ENCODE measurements around the gene UVRAG.

The UVRAG gene

DNA sequence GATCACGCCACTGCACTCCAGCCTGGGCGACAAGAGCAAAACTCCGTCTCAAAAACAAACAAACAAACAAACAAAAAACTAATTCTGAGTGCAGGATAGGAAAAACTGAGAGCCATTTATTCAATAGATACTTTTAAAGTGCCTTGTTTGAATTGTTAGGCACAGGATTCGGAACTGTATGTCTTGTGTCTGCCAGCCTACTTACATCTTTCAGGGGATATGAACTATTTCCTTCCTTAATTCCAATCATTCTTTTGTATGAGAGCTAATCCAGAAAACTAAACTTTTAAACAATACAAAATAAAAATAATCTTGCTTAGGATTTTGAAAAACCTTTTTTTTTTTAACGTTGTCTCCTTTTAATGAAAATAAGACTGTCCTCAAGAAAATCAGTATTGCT lies 12.6 kb downstream of the UVRAG start:
- no peaks in the 10 kb centered on the region for H3K36me3 ChIP-seq (ENCODE audit: insufficient read depth, low read length)
- no peak overlapping the region for H3K9ac ChIP-seq (ENCODE audit: low read depth, low read length)

DNA sequence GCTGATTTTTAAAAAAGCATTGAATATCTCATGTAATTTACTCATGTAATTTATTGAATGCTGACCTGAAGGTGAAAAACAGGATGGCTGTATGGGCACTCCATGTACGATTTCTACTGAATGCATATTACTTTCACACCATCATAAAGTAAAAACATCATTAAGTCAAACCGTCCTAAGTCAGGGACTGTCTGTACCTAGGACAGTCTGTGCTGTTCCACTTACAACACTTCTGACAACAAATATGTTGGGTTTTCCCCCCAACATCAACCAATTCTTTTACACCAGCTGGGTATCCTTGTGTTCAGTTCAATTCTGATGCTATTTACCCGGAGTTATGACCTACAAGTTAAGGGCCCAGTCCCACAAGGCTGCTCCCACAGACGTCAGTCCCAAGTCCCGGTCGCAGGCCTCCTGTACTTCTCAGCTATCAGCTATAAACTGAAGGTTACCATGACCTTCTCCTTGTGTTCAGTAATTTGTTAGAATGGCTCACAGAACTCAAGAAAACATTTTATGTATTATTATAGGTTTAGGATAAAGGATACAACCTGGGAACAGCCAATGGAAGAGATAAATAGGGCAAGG lies 17.0 kb downstream of the UVRAG start:
- H3K4me2 ChIP-seq (ENCODE audit: low read length): no peak overlapping the region
- no peak overlapping the region for H3K9ac ChIP-seq (ENCODE audit: low read depth, low read length)
- peaks cover 2% of the 10 kb centered on the region for H3K4me1 ChIP-seq (ENCODE audit: control insufficient read depth, insufficient read depth, low read length)
- H3K36me3 ChIP-seq (ENCODE audit: insufficient read depth, low read length): no peaks in the 10 kb centered on the region
- H3K4me3 ChIP-seq (ENCODE audit: low read length): no peak overlapping the region
- H3K27me3 ChIP-seq (ENCODE audit: control insufficient read depth, insufficient read depth, low read length): no peaks in the 10 kb centered on the region
- H3K9me3 ChIP-seq (replicated peaks; ENCODE audit: low read length): no peaks in the 10 kb centered on the region

More for the DNA sequence above, 12.6 kb downstream of the UVRAG start:
- H3K4me2 ChIP-seq (ENCODE audit: low read length): no peak overlapping the region
- H3K27me3 ChIP-seq (ENCODE audit: control insufficient read depth, insufficient read depth, low read length): no peaks in the 10 kb centered on the region
- H3K9me3 ChIP-seq (replicated peaks; ENCODE audit: low read length): no peaks in the 10 kb centered on the region
- no peak overlapping the region for H3K4me3 ChIP-seq (ENCODE audit: low read length)
- peaks cover 11% of the 10 kb centered on the region for H3K4me1 ChIP-seq (ENCODE audit: control insufficient read depth, insufficient read depth, low read length)

DNA sequence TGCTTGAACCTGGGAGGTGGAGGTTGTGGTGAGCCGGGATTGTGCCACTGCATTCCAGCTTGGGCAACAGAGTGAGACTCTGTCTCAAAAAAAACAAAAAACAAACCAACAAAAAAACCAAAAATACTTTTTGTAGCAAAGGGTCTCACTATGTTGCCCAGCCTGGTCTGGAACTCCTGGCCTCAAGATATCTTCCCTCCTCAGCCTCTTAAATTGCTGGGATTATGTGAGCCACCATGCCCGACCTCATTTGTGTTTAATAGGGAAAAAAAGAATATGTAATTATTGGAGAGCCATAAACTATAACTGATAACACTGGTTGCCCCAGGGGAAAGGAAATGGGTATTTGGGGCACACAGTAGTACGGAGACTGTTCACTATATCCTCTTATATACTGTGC lies 19.7 kb downstream of the UVRAG start:
- Histone ChIP-seq H3K36me3 (ENCODE audit: insufficient read depth, low read length) (no peaks in the 10 kb centered on the region), H3K9me3 (replicated peaks; ENCODE audit: low read length) (no peaks in the 10 kb centered on the region), H3K4me1 (ENCODE audit: control insufficient read depth, insufficient read depth, low read length) (no peaks in the 10 kb centered on the region), H3K27me3 (ENCODE audit: control insufficient read depth, insufficient read depth, low read length) (no peaks in the 10 kb centered on the region), H3K4me3 (ENCODE audit: low read length) (no peak overlapping the region), H3K9ac (ENCODE audit: low read depth, low read length) (no peak overlapping the region), H3K4me2 (ENCODE audit: low read length) (no peak overlapping the region)

DNA sequence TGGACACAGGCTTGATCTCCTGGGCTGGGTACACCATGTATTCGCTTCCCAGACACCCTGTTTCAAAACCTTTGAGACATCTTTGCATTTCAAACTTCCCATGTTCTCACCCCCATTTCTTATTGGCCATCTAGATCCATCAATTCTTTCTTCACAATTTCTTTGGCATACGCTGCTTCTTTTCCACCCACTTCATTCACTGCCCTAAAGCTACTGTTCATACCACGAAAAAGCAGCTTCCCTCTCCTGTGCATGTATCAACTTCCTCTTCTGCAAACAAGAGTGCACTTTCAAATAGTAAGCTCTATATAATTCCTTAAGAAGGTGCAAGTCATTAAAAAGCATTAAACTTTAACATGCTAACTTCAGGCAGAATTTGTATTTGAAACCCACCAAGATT lies 21.4 kb downstream of the UVRAG start:
- Histone ChIP-seq H3K4me2 (ENCODE audit: low read length) (no peak overlapping the region), H3K4me3 (ENCODE audit: low read length) (no peak overlapping the region), H3K36me3 (ENCODE audit: insufficient read depth, low read length) (no peaks in the 10 kb centered on the region), H3K4me1 (ENCODE audit: control insufficient read depth, insufficient read depth, low read length) (no peaks in the 10 kb centered on the region), H3K9me3 (replicated peaks; ENCODE audit: low read length) (no peaks in the 10 kb centered on the region), H3K27me3 (ENCODE audit: control insufficient read depth, insufficient read depth, low read length) (no peaks in the 10 kb centered on the region), H3K9ac (ENCODE audit: low read depth, low read length) (no peak overlapping the region)

DNA sequence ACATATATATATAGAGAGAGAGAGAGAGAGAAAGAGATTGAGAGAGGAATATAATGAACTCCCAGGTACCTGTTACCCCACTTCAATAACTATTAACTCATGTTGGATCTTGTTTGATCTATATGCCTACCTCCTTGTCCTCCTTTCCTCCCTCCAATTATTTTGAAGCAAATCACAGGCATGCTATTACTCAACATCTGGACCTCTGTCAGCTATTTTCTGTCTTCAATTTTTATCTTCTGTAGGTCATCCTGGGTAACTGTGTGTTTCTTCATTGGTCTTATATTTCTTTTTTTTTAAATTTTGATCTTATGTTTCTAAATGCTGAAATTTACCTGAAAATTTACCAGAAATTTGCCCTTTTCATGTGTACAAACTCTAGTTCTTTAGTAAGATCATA lies 24.8 kb downstream of the UVRAG start:
- H3K4me2 ChIP-seq (ENCODE audit: low read length): no peak overlapping the region
- H3K9me3 ChIP-seq (replicated peaks; ENCODE audit: low read length): no peaks in the 10 kb centered on the region
- no peaks in the 10 kb centered on the region for H3K27me3 ChIP-seq (ENCODE audit: control insufficient read depth, insufficient read depth, low read length)
- no peaks in the 10 kb centered on the region for H3K36me3 ChIP-seq (ENCODE audit: insufficient read depth, low read length)
- H3K4me1 ChIP-seq (ENCODE audit: control insufficient read depth, insufficient read depth, low read length): no peaks in the 10 kb centered on the region
- H3K4me3 ChIP-seq (ENCODE audit: low read length): no peak overlapping the region
- no peak overlapping the region for H3K9ac ChIP-seq (ENCODE audit: low read depth, low read length)

DNA sequence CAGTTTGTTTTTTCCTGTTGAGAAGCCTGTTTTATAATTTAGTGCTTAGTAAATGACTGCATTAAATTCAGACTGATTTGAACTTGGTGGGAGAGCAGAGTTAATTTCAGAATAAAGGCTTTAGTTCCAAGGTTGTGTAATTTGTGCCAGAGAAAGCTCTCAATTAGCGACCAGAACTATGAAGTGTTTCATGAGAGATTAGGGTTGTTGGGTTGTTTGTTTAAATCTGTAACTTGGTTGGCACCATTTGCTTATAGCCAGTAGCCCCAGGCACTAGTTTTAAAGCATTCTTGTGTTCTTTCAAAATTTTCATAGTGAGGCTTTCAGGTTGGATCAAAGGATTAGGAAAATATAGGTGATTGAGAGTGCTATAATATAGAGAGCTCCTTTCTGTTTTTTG lies 25.5 kb downstream of the UVRAG start:
- H3K36me3 ChIP-seq (ENCODE audit: insufficient read depth, low read length): no peaks in the 10 kb centered on the region
- no peaks in the 10 kb centered on the region for H3K9me3 ChIP-seq (replicated peaks; ENCODE audit: low read length)
- H3K4me2 ChIP-seq (ENCODE audit: low read length): no peak overlapping the region
- H3K4me3 ChIP-seq (ENCODE audit: low read length): no peak overlapping the region
- no peaks in the 10 kb centered on the region for H3K4me1 ChIP-seq (ENCODE audit: control insufficient read depth, insufficient read depth, low read length)
- H3K9ac ChIP-seq (ENCODE audit: low read depth, low read length): no peak overlapping the region
- H3K27me3 ChIP-seq (ENCODE audit: control insufficient read depth, insufficient read depth, low read length): no peaks in the 10 kb centered on the region

DNA sequence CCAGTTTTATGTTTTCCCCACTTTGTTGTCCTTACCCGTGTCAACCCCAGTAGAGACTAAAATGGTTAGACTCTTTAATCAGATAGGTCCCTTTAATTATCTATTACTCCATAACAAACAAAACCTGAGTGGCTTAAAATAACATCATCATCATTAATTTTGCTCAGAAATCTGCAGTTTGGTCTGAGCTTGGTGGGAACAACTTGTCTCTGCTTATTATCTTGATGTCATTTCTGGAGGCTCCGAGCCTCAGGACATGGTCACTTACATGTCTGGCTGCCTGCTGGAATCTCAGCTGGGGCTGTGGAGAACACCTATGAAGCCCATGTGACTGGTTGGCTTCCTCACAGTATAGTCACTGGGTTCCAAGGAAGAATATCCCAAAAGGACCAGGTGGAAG lies 26.7 kb downstream of the UVRAG start:
- H3K4me3 ChIP-seq (ENCODE audit: low read length): no peak overlapping the region
- H3K9ac ChIP-seq (ENCODE audit: low read depth, low read length): no peak overlapping the region
- H3K27me3 ChIP-seq (ENCODE audit: control insufficient read depth, insufficient read depth, low read length): no peaks in the 10 kb centered on the region
- no peaks in the 10 kb centered on the region for H3K9me3 ChIP-seq (replicated peaks; ENCODE audit: low read length)
- H3K36me3 ChIP-seq (ENCODE audit: insufficient read depth, low read length): no peaks in the 10 kb centered on the region
- H3K4me1 ChIP-seq (ENCODE audit: control insufficient read depth, insufficient read depth, low read length): no peaks in the 10 kb centered on the region
- H3K4me2 ChIP-seq (ENCODE audit: low read length): no peak overlapping the region

DNA sequence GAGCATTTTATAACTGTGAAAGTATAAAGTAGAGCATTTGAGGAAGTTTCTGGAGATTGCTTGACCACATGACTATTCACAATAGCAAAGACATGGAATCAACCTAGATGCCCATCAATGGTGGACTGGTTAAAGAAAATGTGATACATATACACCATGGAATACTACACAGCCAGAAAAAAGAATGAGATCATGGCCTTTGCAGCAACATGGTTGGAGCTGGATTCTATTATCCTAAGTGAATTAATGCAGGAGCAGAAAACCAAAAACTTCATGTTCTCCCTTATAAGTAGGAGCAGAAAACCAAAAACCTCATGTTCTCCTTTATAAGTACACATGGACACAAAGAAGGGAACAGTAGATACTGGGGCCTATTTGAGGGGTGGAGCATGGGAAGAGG lies 30.3 kb downstream of the UVRAG start:
- Histone ChIP-seq H3K27me3 (ENCODE audit: control insufficient read depth, insufficient read depth, low read length) (no peaks in the 10 kb centered on the region), H3K9me3 (replicated peaks; ENCODE audit: low read length) (no peaks in the 10 kb centered on the region), H3K4me1 (ENCODE audit: control insufficient read depth, insufficient read depth, low read length) (no peaks in the 10 kb centered on the region), H3K4me3 (ENCODE audit: low read length) (no peak overlapping the region), H3K9ac (ENCODE audit: low read depth, low read length) (no peak overlapping the region), H3K4me2 (ENCODE audit: low read length) (no peak overlapping the region), H3K36me3 (ENCODE audit: insufficient read depth, low read length) (no peaks in the 10 kb centered on the region)

DNA sequence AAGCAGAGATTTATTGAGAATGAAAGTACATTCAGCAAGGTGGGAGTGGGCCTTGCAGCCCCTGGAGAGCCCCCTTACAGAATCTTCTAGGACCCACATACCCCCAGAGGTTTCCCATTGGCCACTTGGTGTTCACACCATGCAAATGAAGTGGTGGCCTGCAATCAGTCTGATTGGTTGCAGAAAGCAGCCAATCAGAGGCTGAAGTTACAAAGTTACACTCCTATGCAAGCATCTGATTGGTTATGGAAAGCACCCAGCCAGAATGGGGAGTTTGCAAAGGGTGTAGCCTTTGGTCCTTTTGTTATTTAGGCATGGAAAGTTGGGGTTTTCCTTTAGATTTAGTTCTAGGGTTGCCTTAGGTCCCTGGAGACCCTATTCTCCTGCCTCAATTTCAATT lies 34.9 kb downstream of the UVRAG start:
- Histone ChIP-seq H3K9me3 (replicated peaks; ENCODE audit: low read length) (no peaks in the 10 kb centered on the region), H3K4me3 (ENCODE audit: low read length) (no peak overlapping the region), H3K27me3 (ENCODE audit: control insufficient read depth, insufficient read depth, low read length) (no peaks in the 10 kb centered on the region), H3K4me2 (ENCODE audit: low read length) (no peak overlapping the region), H3K36me3 (ENCODE audit: insufficient read depth, low read length) (peaks cover 3% of the 10 kb centered on the region), H3K4me1 (ENCODE audit: control insufficient read depth, insufficient read depth, low read length) (peaks cover 10% of the 10 kb centered on the region), H3K9ac (ENCODE audit: low read depth, low read length) (no peak overlapping the region)

DNA sequence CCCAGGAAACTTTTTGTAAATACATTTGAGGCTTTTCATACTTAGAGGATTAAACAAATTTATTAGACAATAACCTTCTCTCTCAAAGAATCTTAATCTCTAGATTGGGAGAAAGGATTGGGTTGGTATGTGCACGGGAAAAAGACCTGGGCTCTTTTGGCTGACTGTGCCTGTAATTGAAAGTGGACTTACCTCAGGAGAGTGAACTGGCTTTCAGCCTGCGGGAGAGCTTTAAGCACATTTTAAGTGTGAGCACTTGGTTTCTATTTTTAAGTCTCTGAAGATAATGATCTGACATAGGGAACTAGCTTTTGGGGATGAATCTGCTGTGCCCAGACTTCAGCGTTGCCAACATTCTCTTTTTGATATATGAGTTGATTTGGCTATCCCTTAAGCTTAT lies 35.8 kb downstream of the UVRAG start:
- peaks cover 10% of the 10 kb centered on the region for H3K4me1 ChIP-seq (ENCODE audit: control insufficient read depth, insufficient read depth, low read length)
- H3K9me3 ChIP-seq (replicated peaks; ENCODE audit: low read length): no peaks in the 10 kb centered on the region
- H3K4me3 ChIP-seq (ENCODE audit: low read length): no peak overlapping the region
- peaks cover 3% of the 10 kb centered on the region for H3K36me3 ChIP-seq (ENCODE audit: insufficient read depth, low read length)
- no peaks in the 10 kb centered on the region for H3K27me3 ChIP-seq (ENCODE audit: control insufficient read depth, insufficient read depth, low read length)
- H3K9ac ChIP-seq (ENCODE audit: low read depth, low read length): peak overlapping the region; percentile 16
- H3K4me2 ChIP-seq (ENCODE audit: low read length): peak overlapping the region; percentile 31

DNA sequence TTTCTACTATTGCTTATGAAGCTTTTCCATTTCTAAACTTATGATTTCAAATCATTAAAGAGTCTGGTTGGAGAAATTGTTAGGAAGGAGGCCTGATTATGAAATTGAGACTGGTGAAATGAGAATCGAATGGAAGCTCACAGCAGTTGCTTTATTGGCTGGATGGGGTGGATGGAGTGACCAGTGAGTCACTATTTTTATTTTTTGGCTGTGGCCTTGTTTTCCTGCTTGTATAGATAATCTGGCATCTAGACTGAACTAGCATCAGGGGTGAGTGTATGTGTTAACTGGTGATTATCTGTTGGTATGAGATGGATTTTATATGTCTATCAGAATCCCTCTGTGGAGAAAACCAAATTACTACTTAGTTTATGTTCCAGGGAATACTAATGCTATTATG lies 36.2 kb downstream of the UVRAG start:
- peaks cover 3% of the 10 kb centered on the region for H3K36me3 ChIP-seq (ENCODE audit: insufficient read depth, low read length)
- H3K27me3 ChIP-seq (ENCODE audit: control insufficient read depth, insufficient read depth, low read length): no peaks in the 10 kb centered on the region
- H3K4me1 ChIP-seq (ENCODE audit: control insufficient read depth, insufficient read depth, low read length): peaks cover 10% of the 10 kb centered on the region
- peak overlapping the region; percentile 31 for H3K4me2 ChIP-seq (ENCODE audit: low read length)
- no peaks in the 10 kb centered on the region for H3K9me3 ChIP-seq (replicated peaks; ENCODE audit: low read length)
- peak overlapping the region; percentile 16 for H3K9ac ChIP-seq (ENCODE audit: low read depth, low read length)
- H3K4me3 ChIP-seq (ENCODE audit: low read length): no peak overlapping the region

DNA sequence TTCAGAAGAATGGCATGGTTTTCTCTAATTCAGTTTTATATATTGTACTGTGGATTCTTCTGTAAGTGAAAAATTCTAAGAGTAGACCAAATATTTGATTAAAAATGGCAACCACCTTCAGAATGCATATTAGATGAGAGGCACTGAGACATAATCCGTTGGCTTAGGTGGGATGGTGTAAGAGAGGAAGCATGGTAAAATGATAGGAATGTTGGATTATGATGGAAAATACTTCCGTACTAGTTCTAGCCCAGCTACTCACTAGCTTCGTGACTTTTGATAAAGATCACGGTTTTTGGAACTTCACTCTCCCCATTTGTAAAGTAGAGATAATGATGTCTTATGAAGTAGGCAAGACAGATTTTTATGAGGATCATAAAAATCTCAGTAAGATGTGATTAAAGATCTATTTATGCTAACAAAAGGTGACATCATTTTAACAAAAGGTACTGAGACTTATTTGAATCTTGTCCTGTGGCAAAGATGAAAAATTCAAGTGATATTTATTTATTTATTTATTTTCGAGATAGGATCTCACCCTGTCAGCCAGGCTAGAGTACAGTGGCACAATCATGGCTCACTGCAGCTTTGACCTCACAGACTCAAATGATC lies 37.5 kb downstream of the UVRAG start:
- H3K36me3 ChIP-seq (ENCODE audit: insufficient read depth, low read length): peaks cover 3% of the 10 kb centered on the region
- no peak overlapping the region for H3K9ac ChIP-seq (ENCODE audit: low read depth, low read length)
- H3K9me3 ChIP-seq (replicated peaks; ENCODE audit: low read length): no peaks in the 10 kb centered on the region
- H3K4me3 ChIP-seq (ENCODE audit: low read length): no peak overlapping the region
- peaks cover 10% of the 10 kb centered on the region for H3K4me1 ChIP-seq (ENCODE audit: control insufficient read depth, insufficient read depth, low read length)
- no peaks in the 10 kb centered on the region for H3K27me3 ChIP-seq (ENCODE audit: control insufficient read depth, insufficient read depth, low read length)
- H3K4me2 ChIP-seq (ENCODE audit: low read length): no peak overlapping the region
